ENCODE data around the gene DPAGT1. TPM values are rescaled to one million over a fixed set of nuclear protein-coding genes. Genes with fewer than 3 reads are reported as not detected.

DPAGT1 gene
- total RNA-seq, result 20.3 and 22.1 TPM in 2 replicates

DNA sequence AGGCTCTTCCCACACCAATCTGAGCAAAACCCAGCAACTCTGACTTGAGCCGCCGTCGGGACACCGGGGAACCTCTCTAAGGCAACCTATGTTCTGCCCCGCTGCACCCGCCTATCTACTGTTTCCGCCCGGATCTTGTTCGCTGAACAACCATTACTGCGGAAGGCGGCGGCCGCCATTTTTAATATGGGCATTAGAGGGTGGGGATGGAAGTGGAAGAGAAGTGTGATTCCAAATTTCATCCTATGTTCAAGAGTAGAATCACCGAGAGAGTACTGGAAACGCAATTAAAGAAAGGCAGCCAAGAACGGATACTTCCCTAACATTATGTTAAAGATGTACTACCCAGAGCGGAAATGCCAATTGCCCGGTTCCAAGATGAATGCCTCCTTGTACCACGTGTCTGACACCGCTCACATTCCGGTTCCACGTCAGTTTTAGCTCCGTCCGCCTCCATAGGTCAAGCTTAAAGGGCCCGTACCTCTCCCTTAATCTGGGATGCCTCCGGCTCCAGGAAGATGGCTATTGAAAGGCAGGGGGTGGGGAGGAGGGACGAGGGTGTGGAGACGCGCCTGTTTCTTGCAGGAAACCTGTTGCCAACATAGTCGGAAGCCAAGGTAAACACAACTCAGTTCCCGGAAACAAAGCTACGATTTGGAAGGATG is at the start of gene DPAGT1:
TSS of gene DPAGT1 (minus strand) at position 95 of the 665 bp plus-strand sequence. CDS start 198 bp downstream, outside the sequence.
- TF ChIP-seq, protein P1, sequence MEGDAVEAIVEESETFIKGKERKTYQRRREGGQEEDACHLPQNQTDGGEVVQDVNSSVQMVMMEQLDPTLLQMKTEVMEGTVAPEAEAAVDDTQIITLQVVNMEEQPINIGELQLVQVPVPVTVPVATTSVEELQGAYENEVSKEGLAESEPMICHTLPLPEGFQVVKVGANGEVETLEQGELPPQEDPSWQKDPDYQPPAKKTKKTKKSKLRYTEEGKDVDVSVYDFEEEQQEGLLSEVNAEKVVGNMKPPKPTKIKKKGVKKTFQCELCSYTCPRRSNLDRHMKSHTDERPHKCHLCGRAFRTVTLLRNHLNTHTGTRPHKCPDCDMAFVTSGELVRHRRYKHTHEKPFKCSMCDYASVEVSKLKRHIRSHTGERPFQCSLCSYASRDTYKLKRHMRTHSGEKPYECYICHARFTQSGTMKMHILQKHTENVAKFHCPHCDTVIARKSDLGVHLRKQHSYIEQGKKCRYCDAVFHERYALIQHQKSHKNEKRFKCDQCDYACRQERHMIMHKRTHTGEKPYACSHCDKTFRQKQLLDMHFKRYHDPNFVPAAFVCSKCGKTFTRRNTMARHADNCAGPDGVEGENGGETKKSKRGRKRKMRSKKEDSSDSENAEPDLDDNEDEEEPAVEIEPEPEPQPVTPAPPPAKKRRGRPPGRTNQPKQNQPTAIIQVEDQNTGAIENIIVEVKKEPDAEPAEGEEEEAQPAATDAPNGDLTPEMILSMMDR (IDR thresholded peaks at IDR 0.05; ENCODE audit: extremely low read depth, low read depth, low read length), result no peak
- Histone ChIP-seq H3K4me3 (ENCODE audit: insufficient read depth, low read length) (peak within 1 kb of the TSS; percentile 91), H3K4me2 (ENCODE audit: insufficient read depth, low read length) (peak within 1 kb of the TSS; percentile 79), H3K9me3 (ENCODE audit: low read depth, low read length) (no peaks in the 10 kb centered on the region), H3K4me1 (ENCODE audit: insufficient read depth, low read length) (peaks cover 20% of the 10 kb centered on the region), H3K36me3 (ENCODE audit: insufficient read depth, low read length) (peaks cover 17% of the 10 kb centered on the region), H3K27ac (ENCODE audit: low read depth, low read length) (peak within 1 kb of the TSS; percentile 95), H3K27me3 (ENCODE audit: insufficient read depth, low read length) (no peaks in the 10 kb centered on the region), H2AFZ (ENCODE audit: low read length) (peak within 1 kb of the TSS; percentile 97), H3K79me2 (ENCODE audit: insufficient read depth, low read length) (peaks cover 19% of the 10 kb centered on the region), H4K20me1 (ENCODE audit: insufficient read depth, low read length) (no peaks in the 10 kb centered on the region)
- DNase-seq (ENCODE audit: insufficient read length, low spot score, missing footprints), result peak; percentile 93

DNA sequence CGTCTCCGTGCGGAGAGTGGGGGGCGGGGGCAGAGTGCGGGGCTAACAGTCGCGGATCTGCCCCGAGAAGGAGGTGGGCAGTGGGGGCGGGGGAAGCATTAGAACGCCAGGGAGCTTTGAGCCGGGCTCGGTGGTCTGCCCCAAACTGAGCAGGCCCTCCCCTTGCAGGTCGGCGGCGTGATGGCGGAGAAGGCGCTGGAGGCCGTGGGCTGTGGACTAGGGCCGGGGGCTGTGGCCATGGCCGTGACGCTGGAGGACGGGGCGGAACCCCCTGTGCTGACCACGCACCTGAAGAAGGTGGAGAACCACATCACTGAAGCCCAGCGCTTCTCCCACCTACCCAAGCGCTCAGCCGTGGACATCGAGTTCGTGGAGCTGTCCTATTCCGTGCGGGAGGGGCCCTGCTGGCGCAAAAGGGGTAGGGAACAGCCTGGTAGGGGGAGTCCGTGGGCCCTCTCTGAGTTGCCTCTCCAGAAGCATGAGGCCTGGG is 48.2 kb upstream of the DPAGT1 start:
- Histone ChIP-seq H3K4me2 (ENCODE audit: insufficient read depth, low read length) (peak overlapping the region; percentile 82), H3K36me3 (ENCODE audit: insufficient read depth, low read length) (no peaks in the 10 kb centered on the region)

DNA sequence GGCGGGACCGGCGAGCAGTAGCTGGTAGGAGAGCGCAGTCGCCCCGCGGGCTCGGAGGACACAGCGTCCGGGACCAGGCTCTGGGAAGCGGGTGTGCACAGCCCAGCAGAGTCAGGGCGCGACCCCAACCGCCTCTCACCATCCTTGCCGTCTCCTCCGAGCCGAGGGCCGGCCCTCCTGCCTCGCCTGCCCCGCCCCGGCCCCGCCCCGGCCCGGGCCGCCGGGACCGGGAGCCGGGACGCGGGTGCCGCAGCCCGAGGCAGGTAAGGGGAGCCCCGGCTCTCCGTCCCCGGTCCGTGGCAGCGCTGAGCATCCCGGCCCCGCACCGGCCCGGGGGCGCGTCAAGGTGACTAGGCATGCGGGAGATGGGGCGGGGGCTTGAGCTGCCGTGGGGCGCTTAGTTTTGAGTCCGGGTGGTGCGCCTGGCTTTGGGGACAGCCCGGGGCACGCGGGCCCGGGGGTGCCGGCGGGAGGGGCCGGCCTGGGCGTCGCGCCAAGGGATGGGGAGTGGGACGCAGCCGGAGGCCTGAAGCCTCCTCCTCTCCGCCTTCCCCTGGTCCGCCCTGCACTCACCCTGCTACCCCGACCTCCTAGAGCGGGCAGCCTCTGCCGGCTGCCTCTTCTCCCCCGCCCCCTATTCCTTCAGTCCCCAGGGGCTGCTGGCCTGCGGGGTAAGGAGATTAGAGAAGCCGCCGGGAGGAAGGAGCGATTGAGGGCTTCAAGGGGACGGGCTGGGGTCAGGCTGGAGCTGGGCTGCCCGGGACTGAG is 47.5 kb upstream of the DPAGT1 start, which contains the start of gene ABCG4:
TSS of gene ABCG4 (plus strand) at position 35 of the 768 bp plus-strand sequence. CDS start 914 bp downstream, outside the sequence.
- Histone ChIP-seq H3K9me3 (ENCODE audit: low read depth, low read length) (no peaks in the 10 kb centered on the region), H3K4me2 (ENCODE audit: insufficient read depth, low read length) (peak within 1 kb of the TSS; percentile 82), H3K27me3 (ENCODE audit: insufficient read depth, low read length) (peaks cover 60% of the 10 kb centered on the region), H2AFZ (ENCODE audit: low read length) (peak within 1 kb of the TSS; percentile 76), H3K79me2 (ENCODE audit: insufficient read depth, low read length) (no peaks in the 10 kb centered on the region), H3K36me3 (ENCODE audit: insufficient read depth, low read length) (no peaks in the 10 kb centered on the region), H4K20me1 (ENCODE audit: insufficient read depth, low read length) (no peaks in the 10 kb centered on the region), H3K4me1 (ENCODE audit: insufficient read depth, low read length) (peaks cover 4% of the 10 kb centered on the region), H3K27ac (ENCODE audit: low read depth, low read length) (no peak within 1 kb of the TSS), H3K4me3 (ENCODE audit: insufficient read depth, low read length) (peak within 1 kb of the TSS; percentile 70)
- TF ChIP-seq, protein P1 (IDR thresholded peaks at IDR 0.05; ENCODE audit: extremely low read depth, low read depth, low read length), result no peak
- DNase-seq (ENCODE audit: insufficient read length, low spot score, missing footprints), result peak; percentile 81

More for the DNA sequence above, 48.2 kb upstream of the DPAGT1 start:
- TF ChIP-seq, protein P1 (IDR thresholded peaks at IDR 0.05; ENCODE audit: extremely low read depth, low read depth, low read length), result no peak
- peak overlapping the region; percentile 70 for H3K4me3 ChIP-seq (ENCODE audit: insufficient read depth, low read length)
- peaks cover 4% of the 10 kb centered on the region for H3K4me1 ChIP-seq (ENCODE audit: insufficient read depth, low read length)
- no peak overlapping the region for H3K27ac ChIP-seq (ENCODE audit: low read depth, low read length)
- peaks cover 63% of the 10 kb centered on the region for H3K27me3 ChIP-seq (ENCODE audit: insufficient read depth, low read length)
- H4K20me1 ChIP-seq (ENCODE audit: insufficient read depth, low read length), result no peaks in the 10 kb centered on the region
- H3K79me2 ChIP-seq (ENCODE audit: insufficient read depth, low read length), result no peaks in the 10 kb centered on the region
- H2AFZ ChIP-seq (ENCODE audit: low read length), result no peak overlapping the region
- no peaks in the 10 kb centered on the region for H3K9me3 ChIP-seq (ENCODE audit: low read depth, low read length)
- DNase-seq (ENCODE audit: insufficient read length, low spot score, missing footprints), result peak; percentile 25

DNA sequence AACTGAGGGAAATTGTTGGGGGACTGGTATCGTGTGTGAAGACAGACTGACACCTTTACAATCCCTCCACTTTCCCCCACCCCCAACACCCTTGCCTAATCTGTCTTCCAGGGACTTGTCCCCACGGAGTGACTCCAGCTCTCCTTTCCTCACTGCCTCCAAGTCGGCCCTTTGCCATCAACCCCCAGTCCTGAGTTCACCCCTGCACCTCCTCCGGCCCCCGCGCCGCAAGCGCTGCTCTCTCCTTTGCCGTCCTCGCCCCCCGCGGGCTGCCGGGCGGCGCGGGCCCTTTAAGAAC is 47.0 kb upstream of the DPAGT1 start:
- peak overlapping the region; percentile 76 for H2AFZ ChIP-seq (ENCODE audit: low read length)
- no peaks in the 10 kb centered on the region for H3K36me3 ChIP-seq (ENCODE audit: insufficient read depth, low read length)
- peaks cover 4% of the 10 kb centered on the region for H3K4me1 ChIP-seq (ENCODE audit: insufficient read depth, low read length)
- peak overlapping the region; percentile 70 for H3K4me3 ChIP-seq (ENCODE audit: insufficient read depth, low read length)
- no peak for DNase-seq (ENCODE audit: insufficient read length, low spot score, missing footprints)
- H4K20me1 ChIP-seq (ENCODE audit: insufficient read depth, low read length), result no peaks in the 10 kb centered on the region
- peaks cover 58% of the 10 kb centered on the region for H3K27me3 ChIP-seq (ENCODE audit: insufficient read depth, low read length)
- no peaks in the 10 kb centered on the region for H3K79me2 ChIP-seq (ENCODE audit: insufficient read depth, low read length)
- H3K4me2 ChIP-seq (ENCODE audit: insufficient read depth, low read length), result peak overlapping the region; percentile 82
- H3K27ac ChIP-seq (ENCODE audit: low read depth, low read length), result no peak overlapping the region
- no peaks in the 10 kb centered on the region for H3K9me3 ChIP-seq (ENCODE audit: low read depth, low read length)
- TF ChIP-seq, protein P1 (IDR thresholded peaks at IDR 0.05; ENCODE audit: extremely low read depth, low read depth, low read length), result no peak
